Embryonic facial prominence (tissue), 1 donor: ENCODE measurements around the gene MYZAP.

ENCODE experiments used
- DNase-seq: peaks from one replicate; pipeline ENCODE4 v3.0.0-alpha.2; 2016; ENCODE audit errors: extremely low spot score

Gene MYZAP

DNA sequence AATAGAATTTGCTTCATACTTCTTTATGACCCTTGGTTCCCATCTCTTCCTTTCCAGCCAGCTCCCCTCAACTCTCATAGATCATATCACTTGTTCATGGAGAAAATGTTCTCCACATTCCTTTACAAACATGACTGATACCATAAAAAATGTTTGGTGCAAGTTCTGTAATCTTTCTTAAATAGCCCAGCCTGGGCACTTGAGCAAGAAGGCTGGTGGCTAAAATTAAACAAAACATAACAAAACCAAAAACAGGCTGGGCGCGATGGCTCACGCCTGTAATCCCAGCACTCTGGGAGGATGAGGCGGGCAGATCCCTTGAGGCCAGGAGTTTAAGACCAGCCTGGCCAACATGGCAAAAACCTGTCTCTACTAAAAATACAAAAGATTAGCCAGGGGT, 105.9 kb downstream of the MYZAP start:
- no peak for DNase-seq

DNA sequence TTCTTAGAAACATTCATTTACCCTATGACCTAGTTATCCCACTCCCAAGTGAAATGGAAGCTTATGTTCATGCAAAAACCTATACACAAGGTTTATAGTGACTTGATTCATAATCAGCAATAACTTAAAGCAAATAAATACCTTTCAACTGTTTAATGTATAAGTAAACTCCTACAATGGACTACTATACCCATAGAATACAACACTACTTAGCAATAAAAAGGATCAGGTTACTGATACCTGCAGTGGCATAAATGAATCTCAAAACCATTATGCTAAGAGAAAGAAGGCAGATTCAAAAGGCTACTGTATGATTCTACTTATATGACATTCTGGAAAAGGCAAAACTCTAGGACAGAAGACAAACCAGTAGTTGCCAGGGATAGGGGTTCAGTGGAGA, 106.5 kb downstream of the MYZAP start:
- DNase-seq, result no peak

DNA sequence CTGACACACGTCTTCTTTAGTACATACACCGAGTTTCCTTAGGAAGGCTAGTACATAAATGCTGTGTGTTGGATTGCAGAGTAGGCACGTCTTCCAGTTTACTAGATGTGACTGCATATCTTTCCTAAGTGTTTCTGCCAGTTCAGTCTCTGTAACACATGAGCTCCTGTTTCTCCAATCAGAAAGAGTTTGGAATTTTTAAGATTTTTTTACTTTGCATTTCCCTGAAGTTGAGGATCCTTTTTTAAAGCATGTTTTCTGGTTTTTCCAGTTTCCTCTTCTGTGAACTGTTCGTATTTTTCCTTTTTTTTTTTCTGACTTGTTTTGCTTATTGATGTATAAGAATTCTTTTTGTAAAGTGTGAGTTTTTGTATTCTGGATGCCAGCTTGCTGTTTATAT, 107.3 kb downstream of the MYZAP start:
- DNase-seq, result no peak

DNA sequence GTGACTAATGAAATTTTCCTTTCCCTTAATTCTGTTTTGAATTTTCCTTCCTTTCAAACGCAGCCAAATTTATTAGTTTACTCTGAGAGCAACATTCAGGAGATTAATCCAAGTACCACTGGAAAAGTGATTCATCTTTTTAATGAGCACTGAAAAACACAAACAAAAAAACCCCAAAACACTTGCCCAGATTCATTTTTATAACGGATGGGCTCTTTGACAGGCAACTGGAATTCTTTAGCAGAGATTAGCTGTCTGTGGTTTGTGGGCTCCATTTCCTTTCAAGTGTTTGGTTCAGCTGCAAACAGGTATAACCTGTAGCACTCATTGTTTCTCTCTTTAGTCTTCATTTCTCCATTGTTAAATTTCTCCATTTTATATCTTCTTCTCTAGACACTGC, 111.7 kb downstream of the MYZAP start:
- no peak for DNase-seq

DNA sequence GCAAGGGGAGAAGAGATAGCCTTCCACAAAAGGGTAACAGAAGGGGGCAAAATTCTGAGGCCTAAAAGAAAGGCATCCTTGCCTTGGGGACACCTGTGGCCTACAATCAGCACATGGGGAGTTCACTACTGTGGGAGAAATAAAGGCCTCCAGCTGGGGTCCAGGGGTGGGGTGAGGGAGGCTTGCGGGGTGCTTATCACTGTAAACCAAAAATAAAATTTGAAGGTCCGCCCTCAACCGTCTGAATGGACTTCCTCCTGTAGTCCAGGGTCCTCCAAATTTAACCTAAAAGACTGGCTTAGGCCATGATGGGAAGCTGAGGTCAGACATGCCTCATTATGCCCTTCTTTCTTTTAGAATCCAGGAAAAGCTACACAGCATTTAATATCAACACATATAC, 112.7 kb downstream of the MYZAP start:
- no peak for DNase-seq

DNA sequence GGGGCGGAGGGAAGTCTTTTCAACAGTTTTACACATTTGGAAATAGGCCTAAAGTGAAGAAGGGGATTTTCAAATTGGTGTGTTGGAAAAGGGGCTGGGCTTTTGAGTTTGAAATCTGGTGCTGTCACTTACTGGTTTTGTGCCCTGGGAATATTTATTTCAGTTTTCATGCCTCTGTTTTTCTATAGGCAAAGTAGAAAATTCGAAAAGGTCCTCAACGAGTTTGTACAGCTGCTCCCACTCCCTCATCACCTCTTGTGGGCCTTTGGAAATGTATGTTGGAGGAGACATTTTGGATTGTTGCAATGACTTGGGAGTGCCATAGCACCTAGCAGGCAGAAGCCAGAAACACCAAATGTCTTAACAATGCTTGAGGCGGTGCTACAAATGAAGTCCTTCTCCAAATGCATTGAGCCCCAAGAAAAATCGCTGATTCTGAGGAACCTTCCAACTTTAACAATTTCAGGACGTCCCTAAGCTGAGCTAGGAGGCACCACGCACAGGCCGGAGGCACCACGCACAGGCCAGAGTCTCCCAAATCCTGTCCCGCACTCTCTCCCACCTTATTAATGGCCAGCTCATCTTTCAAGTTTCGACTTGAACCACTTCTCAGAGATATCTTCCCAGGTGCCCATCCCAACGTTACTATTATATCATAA, 114.2 kb downstream of the MYZAP start:
- no peak for DNase-seq

DNA sequence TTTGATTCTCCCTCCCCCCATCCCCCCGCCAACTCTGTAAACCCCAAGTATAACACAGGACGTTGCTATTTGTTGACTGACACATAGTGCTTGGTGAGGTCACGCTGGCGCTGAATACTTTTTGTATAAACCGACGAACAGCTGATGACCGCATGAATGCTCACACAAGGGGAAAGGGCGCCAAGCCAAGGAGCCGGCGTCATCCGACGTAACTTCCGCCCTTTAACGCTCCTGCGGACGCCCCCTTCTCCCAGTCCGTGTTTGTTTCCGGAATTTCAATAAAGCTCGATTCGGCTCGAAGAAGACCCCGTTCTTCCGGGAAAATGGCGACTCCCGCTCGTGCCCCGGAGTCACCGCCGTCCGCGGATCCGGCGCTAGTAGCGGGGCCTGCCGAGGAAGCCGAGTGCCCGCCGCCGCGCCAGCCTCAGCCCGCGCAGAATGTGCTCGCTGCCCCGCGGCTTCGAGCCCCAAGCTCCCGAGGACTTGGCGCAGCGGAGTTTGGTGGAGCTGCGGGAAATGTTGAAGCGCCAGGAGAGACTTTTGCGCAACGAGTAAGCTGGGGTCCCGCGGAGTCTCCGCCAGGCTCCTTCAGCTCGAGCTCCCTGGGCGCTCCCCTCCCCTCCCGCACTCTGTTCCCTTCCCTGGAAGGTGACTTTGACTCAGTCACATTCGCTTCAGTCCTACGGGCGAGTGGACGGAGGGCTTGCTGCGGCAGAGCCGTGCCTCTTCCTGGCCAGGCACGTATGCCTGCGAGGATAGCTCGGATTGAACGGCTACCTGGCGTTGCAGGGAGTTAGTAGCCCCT, 114.9 kb downstream of the MYZAP start, which contains the start of gene POLR2M:
Gene POLR2M, plus strand, starts transcription at position 310 of the 805 bp plus-strand sequence. Its CDS starts 129 bp downstream, at position 439.
- peak; percentile 98 for DNase-seq

DNA sequence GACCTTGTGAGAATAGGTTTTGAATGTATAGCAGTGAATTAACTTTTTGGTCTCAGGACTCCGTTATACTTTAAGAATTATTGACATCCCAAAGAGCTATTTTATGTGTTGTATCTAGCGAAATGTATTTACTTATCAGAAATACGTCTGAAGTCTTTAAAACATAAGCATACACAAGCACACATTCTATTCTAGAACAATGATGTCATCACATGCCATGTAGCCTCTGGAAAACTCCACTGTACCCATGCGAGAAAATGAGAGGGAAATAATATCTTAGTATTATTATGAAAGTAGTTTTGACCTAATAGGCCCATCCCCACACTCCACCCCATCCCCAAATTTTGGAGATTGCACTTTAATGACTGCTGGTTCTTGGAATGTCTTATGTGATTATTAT, 116.3 kb downstream of the MYZAP start:
- no peak for DNase-seq

DNA sequence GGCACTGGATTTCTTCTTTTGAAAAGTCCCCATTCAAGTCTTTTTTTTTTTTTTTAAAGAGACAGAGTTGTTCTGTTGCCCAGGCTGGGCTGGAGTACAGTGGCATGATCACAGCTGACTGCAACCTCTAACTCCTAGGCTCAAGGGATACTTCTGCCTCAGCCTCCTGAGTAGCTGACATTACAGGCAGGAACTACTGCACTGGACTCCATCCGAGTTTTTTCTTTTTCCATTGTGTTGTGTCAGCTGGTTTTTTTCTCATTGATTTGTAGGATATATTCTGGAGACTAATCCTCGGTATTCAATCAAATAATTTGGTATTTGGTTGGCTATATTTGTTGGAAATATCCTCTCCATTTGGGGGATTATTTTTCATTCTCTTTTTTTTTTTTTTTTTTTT, 126.6 kb downstream of the MYZAP start:
- no peak for DNase-seq

DNA sequence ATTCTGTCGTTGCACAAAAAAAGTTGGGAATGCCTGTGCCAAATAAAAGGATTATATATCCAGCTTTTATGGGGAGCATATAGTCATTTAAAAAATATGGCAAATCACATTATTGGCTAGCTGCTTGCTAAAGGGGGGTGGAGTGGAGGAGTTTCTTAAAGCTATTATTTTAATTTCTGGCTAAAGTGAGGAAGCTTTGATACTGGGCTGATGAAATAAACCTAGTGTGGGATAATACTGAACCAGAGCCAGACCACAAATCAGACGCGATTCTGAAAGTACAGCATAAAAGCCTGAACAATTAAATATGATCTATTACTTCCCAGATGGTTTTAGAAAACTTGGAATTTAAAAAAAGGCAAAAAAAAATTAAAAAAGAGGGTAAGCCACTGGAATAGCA, 129.2 kb downstream of the MYZAP start:
- no peak for DNase-seq

DNA sequence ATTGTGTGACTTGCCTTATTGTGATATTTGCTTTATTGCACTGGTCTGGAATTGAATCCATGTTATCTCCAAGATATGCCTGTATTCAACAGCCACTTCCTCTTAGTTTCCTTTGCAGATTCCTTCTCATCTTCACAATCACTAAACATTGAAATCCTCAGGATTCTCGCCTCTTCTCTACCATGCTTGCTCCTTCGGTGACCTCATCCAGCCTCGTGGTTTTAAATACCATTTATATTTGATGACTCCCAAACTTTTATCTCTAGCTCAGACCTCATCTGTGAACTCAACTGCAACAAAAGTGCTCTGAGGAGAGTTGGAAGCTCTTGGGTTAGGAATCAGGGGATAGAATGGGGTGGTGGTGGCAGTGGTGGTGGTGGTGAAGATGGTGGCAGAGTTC, 134.7 kb downstream of the MYZAP start:
- no peak for DNase-seq

DNA sequence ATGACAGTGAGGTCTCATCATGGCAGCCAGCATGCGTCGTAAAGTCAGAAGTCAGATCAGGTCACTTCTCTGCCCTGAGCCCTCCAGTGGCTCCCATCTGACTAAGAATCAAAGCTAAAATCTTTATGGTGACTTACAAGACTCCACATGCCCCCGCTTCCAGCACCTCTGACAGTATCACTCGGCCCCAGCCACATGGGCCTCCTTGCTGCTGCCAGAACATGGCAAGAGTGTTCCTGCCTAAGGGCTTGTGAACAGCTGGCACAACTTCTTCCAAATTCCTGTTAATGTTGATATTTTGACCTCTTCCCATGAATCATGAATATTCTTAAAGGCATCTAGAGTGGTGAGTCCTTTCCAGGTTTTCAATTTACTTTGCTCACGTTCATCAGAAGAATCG, 135.3 kb downstream of the MYZAP start:
- no peak for DNase-seq

DNA sequence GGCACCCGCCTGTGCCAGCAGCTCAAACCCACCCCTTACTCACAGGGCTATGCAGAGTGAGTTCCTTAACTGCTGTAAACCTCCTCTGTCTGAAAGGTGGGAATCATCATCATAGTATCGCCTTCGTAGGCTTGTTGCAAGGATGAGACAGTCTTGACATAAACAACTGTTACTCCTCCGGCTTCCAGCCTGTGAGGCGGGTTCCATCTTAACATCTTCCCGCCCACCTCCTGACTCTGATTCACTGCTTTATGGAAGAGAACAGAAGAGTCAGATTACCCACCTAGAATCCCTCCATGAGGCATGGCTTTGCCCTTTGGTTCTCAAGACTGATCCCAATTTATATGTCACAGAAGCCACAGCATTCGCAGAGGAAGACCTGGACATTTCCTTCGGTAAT, 136.7 kb downstream of the MYZAP start:
- DNase-seq, result no peak

DNA sequence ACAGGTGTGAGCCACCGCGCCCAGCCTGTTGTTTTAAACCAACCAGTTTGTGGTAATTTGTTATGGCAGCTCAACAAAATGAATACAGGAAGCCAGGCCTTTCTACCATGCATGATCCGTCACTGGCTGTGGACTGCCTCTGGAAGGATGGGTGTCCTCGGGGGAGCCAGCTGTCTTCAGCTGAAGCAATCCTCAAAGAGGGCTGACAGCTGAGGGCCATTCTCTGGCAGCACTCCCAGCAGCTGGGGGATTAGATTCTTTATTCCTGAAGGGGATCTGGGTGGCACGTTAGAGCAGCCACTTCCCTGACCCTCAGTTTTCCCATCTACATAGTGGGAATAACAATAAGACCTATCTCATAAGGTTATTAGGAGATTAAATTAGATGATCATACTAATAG, 139.2 kb downstream of the MYZAP start:
- DNase-seq, result no peak

DNA sequence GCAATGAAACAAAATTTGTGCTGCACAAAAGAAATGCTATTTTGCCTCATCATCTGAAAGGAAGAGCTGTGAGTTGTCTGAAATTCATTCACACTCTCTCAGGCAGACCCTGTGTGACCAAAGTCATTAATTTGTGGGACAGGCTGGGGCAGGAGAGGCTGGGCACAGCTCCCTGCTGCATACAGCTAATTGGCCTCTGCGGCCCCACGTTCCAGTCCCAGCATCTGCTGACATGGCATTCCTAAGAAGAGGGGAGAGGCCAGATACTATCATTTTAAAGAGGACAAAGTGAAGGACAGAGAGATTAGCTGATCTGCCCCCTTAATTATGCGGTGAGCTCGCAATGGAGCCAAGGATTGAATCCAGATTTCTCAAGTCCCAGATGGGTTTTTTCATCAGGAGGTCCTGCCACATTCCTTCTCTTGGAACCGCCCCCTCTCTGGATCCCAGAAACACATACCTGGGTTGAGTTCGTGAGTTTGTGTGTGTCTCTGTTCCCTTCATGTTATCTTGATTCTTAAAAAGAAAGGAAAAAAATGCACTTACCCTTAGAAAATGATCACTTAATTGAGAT, 139.9 kb downstream of the MYZAP start:
- no peak for DNase-seq

DNA sequence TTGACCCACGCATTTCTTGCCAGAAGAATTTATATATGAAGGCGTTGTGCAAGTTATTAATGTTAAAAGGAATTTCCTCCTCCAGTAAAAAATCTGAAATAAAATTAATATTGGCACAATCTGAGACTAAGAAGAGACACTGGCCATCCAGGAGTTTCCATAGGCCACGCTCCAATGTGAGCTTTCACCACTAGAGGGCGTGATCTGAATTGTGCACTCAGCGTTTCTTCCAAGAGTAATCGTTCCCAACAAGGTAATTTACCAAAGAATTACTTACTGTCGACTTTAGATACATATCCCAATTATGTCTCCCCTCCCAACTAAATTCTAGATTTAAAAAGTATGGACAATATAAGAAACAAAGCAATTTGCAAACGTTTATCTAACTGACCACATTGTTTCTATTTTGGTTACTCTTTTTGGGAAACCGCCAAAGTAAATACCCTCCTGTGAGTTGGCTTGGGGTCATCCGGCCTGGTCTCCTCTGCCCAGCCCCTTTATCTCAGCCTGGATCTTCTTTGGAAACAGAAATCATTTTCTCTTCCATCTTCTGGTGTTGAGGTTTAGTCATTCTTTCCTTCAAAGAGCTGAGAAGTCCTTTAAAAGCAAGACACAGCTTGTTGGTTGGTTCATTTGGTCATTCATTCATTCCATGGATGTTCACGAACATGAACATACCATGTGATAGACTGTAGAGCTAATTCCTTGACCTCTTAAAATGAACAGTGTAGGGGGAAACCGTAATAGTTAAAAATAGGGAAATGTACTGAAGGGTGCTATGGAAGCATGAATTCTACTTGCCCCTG, 141.0 kb downstream of the MYZAP start:
- no peak for DNase-seq

DNA sequence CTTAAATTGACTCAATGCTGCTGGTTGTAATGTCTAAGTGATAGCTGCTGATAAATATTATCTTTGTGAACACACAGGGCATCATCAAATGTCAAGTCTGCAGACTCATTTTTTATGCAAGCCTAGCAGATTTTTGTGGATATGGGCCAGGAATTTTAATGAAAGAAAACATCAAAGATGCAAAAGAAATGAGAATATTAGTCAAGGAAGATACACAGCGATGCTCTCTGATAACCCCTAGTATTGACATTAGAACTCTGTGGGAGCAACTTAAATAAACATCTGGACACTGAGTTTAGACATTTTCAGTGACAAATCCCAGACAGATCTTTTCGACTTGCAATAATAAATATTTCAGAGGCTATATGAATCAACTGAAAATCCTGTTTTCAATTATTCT, 143.2 kb downstream of the MYZAP start:
- DNase-seq, result no peak
